Ovary (tissue), 3 donors: Measurements from ENCODE around the gene SNTB2.

Experiments used
- EP300 ChIP-seq: sonication (generic); formaldehyde crosslinking; IDR thresholded peaks from one replicate; pipeline ENCODE4 v1.6.1; 2017; ENCODE audit warnings: antibody characterized with exemption
- TF ChIP-seq, protein P1 (sequence below), 3 donors: fragments of 450-650 bp in 2 of 3; fragments of 200-600 bp in 1 of 3; IDR thresholded peaks; one replicate each; pipeline versions ENCODE4 v1.5.1 to v1.8.0; 2016 to 2022; ENCODE audit warnings: antibody characterized with exemption in 3 of 3, mild to moderate bottlenecking in 1 of 3
- donor health status: DM: no; HTN: no; CAD: no.

- TF ChIP-seq, protein P1, sequence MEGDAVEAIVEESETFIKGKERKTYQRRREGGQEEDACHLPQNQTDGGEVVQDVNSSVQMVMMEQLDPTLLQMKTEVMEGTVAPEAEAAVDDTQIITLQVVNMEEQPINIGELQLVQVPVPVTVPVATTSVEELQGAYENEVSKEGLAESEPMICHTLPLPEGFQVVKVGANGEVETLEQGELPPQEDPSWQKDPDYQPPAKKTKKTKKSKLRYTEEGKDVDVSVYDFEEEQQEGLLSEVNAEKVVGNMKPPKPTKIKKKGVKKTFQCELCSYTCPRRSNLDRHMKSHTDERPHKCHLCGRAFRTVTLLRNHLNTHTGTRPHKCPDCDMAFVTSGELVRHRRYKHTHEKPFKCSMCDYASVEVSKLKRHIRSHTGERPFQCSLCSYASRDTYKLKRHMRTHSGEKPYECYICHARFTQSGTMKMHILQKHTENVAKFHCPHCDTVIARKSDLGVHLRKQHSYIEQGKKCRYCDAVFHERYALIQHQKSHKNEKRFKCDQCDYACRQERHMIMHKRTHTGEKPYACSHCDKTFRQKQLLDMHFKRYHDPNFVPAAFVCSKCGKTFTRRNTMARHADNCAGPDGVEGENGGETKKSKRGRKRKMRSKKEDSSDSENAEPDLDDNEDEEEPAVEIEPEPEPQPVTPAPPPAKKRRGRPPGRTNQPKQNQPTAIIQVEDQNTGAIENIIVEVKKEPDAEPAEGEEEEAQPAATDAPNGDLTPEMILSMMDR (IDR thresholded peaks at IDR 0.05), result no peak
- TF ChIP-seq EP300, result no peak
These were observed 22.8 kb downstream of the SNTB2 start for GRCh38 chr16:69209735-69210134.
